Measurements from ENCODE around the gene KCNMA1.

Gene KCNMA1

DNA sequence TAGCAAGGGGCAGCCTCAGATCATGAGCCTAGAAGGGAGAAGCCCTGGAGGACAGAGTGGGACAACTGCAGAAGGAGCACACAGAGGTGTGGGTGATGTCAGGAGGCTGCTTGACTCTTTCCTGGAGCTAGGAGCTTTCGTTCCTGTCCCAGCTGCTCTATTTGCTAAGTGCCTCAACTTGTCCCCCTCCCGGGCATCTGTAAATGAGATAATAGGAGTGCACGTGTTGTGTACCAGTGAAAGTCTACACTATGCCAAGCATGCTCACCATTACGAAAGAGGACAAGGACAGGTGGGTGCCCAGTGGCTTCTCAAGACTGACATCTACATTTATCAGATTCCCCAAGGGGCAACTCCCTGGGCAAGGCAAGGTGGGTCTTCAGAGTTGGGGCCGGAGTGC lies 162.7 kb downstream of the KCNMA1 start:
- no peak for DNase-seq

DNA sequence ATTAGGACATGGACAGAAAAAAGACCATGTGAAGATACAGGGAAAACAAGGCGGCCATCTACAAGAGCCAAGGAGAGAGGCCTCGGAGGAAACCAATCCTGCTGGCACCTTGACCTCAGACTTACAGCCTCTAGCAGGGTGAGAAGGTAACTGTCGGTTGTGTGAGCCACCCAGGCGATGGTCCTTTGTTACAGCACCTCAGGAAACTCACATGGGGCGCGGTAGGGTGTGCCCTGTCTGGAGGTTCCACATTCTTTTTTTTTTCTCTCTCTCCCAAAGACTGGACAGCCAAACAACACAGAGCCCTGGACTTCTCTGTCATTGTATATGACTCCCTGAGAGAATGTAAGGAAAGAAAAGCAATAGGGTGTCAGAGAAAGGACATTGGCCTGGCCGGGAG lies 163.2 kb downstream of the KCNMA1 start:
- no peak for DNase-seq

DNA sequence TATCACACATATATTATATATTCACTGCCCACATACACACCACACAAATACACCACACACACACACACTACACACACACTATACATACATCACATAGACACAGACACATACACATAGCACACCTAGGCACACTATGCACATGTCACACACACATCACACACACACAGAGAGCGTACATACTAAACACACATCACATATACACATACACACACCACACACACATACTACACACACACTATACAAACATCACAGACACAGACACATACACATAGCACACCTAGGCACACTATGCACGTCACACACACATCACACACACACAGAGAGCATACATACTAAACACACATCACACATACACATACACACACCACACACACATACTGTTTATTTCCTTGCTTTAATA lies 165.5 kb downstream of the KCNMA1 start:
- no peak for DNase-seq

DNA sequence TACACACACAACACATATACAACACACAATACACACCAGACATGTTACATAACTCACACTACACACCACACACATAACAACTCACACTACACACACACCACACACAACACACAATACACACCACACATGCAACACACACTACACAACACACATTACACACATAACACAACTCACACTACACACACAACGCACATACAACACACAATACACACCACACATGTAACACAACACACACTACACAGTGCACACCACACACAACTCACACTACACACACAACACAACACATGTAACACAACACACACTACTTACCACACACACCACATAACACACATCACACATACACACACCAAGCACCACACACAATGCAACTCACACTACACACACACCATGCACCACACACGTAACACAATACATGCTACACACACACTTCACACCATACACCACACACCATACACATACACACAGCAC lies 166.5 kb downstream of the KCNMA1 start:
- no peak for DNase-seq

DNA sequence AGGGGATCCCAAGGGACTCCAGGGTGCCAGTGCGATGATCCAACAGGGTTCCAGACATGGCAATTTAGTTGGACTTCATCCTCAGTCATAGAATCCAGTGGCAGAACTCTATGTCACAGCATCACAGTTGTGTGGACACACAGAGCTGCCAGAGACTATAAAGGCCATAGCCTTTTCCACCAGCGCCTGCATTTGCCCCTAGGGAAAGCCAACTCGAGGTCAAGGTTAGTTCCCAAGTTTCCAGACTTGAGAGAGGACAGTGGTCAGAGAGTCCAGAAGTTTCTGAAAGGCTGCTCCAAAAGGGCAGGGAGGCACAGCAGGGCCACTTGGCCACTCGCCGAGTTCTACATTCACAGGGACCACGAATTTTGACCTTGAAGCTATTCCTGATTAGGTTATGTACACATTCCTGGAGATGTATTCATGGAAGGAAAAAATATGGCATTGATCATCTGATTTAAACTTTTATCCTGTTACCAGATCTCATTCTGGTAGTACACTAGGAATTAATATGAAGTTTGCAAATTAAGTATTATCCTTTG lies 170.1 kb downstream of the KCNMA1 start:
- DNase-seq, result no peak

DNA sequence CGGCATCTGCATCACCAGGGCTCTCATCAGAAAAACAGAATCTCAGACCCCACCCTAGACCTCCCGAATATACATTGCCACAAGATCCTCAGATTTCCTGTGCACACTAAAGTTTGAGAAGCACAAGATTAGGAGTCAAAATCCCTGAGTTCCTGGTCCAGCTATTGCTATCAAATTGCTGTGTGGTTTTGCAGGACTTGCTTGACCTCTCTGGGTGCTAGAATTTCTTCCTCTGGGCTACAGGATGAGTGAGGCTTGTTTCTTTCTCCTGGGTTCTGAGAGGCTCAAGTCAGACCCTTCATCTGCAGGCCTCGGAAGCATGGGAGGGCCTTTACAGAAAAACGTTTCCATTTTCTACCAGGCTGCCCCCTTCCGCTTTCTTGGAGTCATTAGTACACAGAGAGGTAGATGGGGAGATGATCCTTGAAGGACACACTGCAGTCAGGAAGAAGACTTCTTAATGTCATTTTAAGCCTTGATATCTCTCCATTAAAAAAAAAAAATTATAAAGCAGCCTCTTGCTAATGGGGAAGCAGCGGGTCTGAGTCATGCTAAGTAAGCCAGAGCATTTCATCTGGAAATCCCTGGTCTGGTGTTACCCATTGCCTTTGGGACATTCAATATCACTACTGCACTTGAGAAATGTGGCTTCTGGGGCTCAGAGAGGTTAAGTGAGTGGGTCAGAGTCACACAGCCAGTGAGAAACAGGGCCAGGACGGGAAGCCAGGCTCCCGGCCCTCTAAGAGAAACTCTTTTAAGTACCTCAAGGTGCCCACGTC lies 173.5 kb downstream of the KCNMA1 start:
- DNase-seq, result no peak

DNA sequence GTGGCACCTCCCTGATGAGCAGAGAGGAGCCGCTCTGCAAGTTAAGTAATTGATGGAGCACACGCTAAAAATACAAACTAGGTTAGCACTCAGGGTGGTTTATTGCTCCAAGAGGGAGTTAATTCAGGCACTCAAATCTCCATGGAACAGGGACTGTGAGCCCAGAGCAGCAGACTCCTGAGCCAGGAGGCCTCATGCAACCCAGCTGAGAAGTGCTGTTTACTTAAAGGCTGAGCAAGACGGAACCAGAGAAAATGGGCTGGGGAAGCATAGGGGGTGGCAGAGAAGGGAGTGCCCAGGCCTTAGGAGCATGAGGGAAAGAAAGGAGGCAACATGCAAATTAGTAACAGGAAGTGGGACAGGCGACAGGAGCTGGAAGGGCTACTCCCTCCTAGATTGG lies 174.1 kb downstream of the KCNMA1 start:
- no peak for DNase-seq

DNA sequence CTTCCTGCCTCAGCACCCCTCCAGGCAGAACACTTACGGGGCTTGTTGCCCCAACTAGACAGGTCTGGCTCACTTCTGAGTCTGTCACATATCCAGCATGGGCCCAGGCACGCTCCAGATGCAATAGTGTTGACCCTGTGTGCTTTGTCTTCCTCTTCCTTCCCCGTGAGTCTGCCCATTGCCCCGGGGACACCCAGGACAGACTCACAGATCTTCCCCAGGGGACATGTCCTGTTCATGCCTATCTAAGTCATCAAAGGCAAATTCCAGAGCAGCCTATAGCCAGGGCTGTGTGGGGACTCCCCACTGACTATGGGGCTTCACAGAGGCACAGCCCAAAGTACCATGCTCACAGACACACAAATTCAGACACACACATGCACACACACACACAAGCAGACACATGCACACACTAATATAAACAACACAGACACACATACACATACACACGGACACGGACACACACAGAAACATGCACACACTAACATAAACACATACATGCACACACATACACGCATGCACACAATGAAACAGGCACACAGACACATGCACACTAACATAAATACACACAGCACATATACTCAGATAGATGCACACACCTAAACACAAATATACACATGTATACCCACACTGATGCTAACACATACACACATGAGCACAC lies 175.8 kb downstream of the KCNMA1 start:
- no peak for DNase-seq

DNA sequence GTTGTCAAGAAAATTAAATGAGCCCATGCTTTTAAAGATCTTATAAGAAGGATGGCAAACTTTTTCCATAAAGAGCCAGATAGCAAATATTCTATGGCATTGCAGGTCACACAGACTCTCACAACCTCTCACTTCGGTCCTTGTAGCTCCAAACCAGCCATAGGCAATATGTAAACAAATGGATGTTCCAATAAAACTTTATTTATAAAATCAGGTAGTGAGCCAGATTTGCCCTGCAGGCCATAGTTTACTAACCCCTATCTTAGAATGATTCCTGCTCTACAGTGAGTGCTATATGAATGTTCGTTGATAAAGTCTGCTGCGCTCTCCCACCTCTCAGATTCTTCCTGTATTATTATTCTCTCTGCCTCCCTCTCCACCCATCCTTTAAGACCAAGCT lies 177.7 kb downstream of the KCNMA1 start:
- DNase-seq, result no peak

DNA sequence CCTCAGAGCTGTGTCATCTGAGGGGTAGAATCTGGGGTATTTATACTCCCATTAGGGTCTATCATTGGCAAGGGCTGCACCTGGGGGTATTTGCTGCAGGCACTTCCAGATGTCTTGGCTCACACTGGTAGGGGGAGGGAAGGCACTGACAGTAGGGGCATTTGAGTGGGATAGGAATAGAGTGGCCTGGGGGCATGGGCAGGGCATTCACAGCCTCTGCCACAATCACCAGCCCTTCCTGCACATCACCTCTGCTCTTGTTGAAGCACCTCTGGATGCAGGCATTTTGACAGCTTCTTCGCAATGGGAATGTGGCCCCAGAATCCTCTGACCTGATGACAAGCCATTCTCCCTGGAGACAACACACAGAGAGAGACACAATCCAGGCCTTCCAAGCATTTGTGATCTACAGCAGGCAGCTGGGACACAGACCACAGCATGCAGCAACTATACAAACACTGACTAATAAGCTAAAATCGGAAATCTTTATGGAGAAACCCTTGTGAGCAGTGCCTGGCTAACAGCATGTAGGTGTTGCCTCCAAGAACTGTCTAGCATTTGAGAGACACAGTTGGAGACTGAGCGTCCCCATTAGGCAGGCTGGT lies 178.5 kb downstream of the KCNMA1 start:
- no peak for DNase-seq

DNA sequence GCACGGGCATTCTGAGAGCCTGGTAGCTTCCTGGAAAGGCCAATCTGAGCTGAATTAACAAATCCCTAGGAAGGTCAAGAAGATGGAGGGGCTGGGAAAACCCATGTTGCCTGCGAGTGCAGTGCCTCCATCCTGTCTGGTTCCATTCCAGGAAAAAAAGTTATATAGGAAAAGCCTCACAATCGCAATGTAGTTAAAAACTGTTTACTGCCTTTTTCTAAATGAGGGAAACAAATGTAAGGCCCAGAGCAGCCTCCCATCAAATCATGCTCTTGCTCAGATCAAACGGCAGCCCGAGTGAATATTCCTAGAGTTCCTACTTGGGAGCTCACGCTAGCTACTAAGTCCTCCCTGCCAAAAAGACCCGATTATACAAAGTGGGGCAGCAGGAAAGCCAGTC lies 179.9 kb downstream of the KCNMA1 start:
- no peak for DNase-seq

DNA sequence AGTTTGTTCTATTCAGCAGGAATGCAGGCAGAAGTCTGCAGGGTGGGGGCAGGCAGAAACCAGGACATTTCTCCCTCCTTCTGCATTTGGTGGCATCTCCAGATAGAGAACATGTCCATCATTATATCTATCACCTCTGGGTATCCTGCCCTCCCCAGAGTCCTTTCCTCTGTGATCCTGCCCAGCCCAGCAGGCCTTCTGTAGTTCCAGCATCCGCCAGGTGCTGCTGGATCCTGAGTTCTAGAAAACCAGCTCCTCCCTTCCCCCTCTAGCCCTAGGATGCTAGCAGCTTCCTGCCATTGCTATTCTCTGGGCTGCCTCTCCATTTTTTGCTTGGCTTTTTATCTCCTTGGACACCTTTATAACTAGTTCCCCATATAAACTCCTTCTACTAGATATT lies 180.3 kb downstream of the KCNMA1 start:
- no peak for DNase-seq

DNA sequence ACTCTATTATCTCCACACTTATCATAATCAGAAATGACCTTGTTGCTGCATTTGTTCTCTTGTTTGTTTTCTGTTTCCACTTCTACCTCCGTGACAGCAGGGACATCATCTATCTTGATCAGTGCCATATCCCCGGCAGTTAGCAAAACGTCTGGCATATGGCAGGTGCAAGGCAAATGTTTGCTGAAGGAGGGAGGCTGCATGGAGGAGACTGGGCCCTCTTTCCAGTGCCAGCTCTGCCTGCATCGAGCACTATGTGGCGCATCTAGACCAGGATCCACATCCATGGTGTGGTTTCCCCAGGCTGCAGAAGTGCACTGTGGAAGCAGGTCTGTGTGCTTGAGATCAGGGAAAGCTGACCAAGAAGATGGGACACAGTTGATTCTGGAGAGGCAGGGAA lies 181.2 kb downstream of the KCNMA1 start:
- no peak for DNase-seq

DNA sequence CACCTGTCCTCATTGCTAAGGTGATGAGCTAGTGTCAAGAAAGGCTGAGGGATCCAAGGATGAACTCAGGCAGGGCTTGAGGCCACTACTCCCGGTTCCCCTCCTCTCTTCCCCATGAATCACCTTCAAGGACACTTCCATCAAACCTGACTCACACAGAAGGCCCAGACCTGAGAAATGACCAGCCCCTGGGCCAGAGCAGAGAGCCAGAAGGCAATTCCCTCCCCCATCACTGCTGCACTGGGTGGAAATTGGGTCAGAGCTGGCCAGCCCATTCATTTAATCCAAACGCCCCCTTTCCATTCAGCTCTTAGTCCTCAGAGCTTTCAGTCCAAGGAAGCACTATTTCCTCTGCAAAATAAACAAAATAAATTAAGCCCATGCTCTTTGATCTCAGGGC lies 182.0 kb downstream of the KCNMA1 start:
- DNase-seq, result no peak

DNA sequence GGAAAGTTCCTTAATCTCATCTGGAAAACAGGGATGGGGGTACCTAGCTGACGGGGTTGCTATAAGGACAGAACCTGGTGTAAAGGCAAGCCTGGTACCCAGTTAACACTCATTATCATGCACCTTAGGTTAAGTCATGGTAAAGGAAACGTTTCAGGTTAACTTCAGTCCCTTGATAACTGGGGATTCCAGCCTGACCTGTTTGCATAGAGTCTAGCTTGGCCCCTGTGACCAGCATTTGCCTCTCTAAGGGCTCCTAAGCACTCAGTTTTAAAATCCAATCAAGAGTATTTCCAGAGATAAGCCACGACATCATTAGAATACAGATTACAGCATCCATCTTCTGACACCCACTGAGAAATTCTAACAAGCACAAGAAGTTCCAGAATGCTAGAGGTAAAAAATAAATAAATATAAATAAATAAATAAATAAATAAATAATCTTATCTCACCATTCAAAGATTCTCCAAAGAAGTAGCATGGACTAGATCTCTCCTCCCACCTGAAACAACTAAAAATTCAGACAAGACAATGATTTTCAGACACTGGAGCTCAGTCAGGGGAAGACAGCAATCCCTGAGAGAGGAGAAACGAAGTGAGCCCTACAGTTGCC lies 184.6 kb downstream of the KCNMA1 start:
- DNase-seq, result no peak

DNA sequence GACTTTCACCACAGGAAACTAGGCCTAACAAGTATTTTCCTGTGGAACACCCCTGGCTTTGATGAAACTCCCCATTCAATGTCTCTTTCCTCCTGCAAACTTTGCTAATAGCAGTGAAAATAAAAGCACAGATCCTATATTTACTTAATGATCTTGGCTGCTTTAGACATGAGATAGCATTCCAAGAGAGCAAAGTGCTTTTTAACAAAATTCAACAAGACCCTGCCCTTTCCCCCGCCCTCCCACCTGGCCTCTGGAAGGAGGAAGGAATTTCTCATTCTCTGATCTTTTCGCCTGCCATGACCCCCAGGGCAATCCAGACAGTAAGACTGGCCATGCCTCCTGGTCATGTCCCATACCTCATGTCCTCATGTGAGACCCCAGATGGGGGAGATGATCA lies 185.7 kb downstream of the KCNMA1 start:
- no peak for DNase-seq

DNA sequence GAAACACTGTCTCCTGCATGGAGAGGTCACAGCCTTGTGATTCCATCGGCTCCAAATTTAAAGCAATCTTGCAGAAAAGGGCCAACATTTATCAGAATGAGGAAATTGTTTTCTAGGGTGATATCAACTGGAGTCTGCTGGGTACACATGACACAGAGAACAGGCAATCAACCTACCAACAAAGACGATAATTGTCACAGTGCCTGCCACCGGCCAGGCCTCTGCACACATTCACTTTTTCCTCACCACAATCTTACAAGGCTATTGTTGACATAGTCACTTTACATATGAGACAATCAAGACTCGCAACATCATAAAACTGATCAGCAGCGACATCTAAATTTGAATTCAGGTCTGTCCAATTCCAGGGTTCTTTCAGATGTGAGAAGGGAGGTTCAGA lies 189.4 kb downstream of the KCNMA1 start:
- DNase-seq, result no peak

DNA sequence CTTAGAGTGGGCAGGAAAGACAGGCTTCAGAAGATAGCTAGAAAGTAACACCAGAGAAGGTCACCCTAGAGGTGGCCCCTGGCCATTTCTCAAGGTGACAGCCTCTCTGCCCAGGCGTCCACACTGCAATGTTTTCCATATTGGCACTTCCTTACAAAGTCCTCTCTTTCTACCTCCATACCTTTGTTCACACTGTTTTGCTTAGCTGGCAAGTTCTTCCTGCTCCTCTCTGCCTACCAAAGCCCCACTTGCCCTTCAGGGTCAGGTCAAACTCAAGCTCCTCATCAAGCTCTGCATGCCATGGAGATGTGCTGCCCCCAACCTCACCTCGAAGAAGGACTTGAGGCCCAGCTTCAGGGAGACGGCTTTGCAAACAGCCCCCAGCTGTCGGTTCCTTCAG lies 190.9 kb downstream of the KCNMA1 start:
- no peak for DNase-seq

DNA sequence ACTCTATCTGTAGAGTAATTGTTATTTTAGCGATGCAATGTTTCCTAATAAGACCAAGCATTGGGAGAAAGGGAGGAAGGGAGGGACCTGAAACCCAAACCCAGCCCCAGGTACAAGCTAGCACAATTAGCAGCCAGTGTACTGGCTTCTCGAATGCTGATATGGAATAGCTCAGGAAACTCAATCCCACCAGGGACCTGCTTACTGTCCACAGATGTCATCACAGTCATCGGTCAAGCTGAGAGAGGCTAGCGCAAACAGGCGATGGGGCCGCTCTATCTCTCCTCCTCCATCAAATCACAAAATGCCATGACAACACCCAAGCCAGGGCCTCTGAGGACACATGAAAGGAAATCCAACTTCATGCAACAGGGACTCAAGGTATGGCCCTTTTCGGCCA lies 192.1 kb downstream of the KCNMA1 start:
- no peak for DNase-seq

DNA sequence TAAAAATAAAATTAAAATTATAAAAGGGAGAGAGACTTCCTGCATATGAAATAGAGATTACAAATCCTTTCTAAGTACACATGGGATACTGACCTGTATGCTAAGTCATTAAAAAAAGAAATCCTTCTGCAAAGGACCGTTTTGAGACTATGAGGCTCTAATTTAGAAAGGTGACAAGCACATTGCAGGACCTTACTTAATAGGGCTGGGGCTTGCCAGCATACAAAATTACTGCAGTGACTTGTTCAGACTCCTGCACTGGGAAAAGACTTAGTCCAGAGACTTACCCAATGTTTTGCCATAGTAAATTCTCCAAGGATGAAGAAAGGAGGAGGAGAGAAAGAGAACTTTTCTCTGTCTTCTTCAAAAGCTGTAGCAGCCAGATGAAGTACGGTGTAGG lies 193.6 kb downstream of the KCNMA1 start:
- DNase-seq, result no peak

DNA sequence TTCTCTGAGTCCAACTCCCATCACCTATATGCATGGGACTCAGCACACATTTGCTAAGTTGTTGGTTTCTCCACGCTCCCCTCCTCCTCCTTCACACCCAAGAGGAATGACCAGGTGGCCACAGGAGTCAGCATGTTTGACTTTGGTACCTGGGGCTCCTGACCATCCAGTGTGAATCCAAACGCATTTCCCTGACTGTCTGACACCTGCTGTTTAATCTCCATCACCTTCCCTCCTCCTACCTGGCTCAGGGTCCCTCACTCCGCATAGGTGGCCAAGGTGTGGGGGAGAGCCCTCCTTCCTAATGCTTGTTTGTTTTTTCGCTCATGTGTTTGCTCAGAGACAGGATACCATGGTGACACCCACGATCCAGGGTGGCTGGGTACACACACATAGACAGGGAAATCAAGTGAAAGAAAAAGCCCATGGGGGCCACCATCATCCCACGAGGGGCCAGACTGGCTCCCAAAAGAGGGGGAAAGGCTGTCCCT lies 194.9 kb downstream of the KCNMA1 start:
- no peak for DNase-seq

DNA sequence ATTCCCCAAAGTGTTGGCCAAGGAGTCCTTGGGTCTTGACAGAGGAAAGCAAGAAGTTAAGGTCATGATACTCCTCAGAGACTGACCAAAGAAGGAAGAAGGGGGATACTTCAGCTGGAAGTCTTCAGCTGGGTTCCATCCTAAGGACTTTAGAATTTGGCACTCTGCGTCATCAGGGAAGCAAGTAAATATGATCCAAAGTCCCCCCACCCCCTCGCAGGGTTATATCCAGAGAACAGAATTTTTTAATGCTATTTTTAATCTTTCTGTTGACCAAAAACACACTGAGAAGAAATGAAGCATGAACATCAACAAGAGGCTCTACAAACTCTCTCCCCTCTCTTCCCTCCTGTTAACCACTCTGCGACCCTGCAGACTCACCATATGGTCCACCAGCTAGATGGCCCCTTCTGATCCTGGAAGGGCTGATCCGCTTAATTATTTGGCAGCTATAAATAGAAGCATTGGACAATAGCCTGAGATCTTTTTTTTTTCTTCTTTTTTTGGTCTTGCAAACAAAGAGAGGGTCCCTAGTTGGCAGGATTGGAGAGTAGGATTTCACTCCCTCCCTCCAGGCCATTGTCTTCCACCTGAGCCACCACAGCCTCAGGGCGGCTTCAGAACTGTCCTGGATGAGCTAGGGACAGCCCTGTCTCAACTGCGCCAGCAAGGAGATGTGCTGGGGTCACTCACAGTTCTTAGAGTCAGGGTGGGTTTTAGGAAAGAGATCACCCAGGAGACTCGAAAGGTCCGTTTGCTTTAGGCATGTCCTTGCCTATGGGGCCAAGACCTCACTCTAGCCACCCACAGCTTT lies 196.0 kb downstream of the KCNMA1 start:
- no peak for DNase-seq
